Myocyte (in vitro differentiated cells): ENCODE results near the gene PAPSS2. TPM values are rescaled to one million over a fixed set of nuclear protein-coding genes. Genes with fewer than 3 reads are reported as not detected.
"Not testable (repeated sequence)": the region's sequence is repeated elsewhere in the genome, so short reads cannot be mapped to it uniquely, and the experiment has no call there.

Experiments used
- DNase-seq: peaks from one replicate; pipeline ENCODE4 v3.0.0-alpha.2; 2012; ENCODE audit warnings: low read depth
- total RNA-seq: library from RNA; depleted of rRNA; stranded (reverse); fragments of >200 nt; gene quantifications from 2 replicates; pipeline ENCODE4 v1.2.3, GENCODE V29; 2014

PAPSS2 gene
- total RNA-seq, 1 donor from 2014 or later = 8.3 TPM

DNA sequence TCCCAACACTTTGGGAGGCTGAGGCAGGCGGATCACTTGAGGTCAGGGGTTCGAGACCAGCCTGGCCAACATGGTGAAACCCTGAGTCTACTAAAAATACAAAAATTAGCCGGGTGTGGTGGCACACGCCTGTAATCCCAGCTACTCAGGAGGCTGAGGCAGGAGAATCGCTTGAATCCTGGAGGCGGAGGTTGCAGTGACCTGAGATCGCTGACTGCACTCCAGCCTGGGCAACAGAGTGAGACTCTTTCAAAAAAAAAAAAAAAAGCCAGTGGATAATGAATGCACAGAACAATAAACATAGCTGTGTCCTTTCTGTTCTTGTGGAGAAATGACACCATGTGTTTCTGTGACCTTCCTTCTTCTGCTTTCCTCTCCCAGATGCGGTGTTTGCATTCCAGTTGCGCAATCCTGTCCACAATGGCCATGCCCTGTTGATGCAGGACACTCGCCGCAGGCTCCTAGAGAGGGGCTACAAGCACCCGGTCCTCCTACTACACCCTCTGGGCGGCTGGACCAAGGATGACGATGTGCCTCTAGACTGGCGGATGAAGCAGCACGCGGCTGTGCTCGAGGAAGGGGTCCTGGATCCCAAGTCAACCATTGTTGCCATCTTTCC, 83.4 kb downstream of the PAPSS2 start:
- not testable (repeated sequence) for DNase-seq

DNA sequence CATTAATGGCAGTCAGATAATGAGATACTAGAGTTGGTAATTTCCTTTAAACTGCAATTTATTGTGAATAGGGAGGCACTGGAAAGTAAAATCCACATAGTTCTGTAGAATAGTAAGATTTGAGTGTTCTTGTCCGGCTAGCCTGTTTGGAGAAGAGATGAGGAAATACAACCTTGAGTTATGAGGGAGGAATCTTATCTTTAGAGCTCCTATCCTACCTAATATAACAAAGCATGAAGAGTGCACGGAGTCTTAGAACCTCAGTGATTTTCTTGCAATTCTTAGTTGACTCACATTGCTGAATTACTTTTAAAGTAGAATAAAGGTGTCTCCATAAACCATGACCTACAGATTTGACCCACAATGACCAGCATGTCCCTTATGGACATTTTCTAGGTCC, 84.9 kb downstream of the PAPSS2 start:
- DNase-seq = no peak

DNA sequence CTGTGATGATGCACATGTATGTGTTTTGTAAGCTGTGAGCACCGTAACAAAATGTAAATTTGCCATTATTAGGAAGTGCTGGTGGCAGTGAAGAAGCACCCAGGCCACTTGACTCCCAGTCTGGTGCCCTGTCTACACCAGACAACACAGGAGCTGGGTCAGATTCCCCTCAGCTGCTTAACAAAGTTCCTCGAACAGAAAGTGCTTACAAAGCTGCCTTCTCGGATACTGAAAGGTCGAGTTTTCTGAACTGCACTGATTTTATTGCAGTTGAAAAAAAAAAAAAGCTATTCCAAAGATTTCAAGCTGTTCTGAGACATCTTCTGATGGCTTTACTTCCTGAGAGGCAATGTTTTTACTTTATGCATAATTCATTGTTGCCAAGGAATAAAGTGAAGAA, 87.2 kb downstream of the PAPSS2 start:
- no peak for DNase-seq

- DNase-seq = not testable (repeated sequence)
Measured at GRCh38 chr10:87748244-87748643, 88.6 kb downstream of the PAPSS2 start.

- peak; percentile 41 for DNase-seq
Measured at GRCh38 chr10:87750001-87750671, 90.5 kb downstream of the PAPSS2 start.

DNA sequence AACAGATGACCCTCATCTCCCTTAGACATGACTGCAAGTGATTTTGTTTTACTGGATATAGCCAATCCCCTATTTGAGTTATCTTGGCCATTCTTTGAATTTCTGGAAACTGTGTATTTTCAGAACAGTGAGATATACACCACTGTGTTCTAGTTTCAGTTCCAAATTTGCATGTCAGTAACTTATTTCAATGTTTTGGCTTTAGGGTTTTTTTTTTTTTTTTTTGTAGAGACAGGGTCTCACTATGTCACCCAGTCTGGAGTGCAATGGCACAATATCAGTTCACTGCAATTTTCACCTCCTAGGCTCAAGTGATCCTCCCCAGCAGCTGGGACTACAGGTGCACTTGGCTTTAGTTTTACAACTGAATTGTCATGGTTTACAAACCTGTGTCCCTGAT, 91.1 kb downstream of the PAPSS2 start:
- DNase-seq = no peak

- no peak for DNase-seq
Measured at GRCh38 chr10:87751274-87751673, 91.6 kb downstream of the PAPSS2 start.

GRCh38 chr10:87752566-87752965, 92.9 kb downstream of the PAPSS2 start:
- peak; percentile 50 for DNase-seq

GRCh38 chr10:87753995-87754866, 94.6 kb downstream of the PAPSS2 start:
- DNase-seq = no peak

DNA sequence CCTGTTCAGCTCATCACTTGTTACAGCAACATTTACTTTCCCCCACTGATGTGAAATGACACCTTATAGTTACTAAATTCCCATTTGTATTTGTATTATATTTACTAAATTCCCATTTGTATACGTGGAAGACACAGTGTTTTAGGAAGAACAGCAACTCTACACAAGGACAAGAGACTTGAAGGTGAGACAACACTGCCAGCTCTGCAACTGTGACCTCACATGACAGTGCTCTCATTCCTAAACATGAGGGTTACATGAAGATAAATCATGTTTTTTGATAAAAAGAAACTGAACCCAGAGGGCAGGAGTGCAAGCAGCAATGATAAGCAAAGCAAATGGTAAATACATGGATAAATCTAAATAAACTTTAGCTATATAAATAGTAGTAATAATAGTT, 98.0 kb downstream of the PAPSS2 start:
- no peak for DNase-seq

- no peak for DNase-seq
Measured at GRCh38 chr10:87759551-87759950, 99.9 kb downstream of the PAPSS2 start.

GRCh38 chr10:87760195-87760905, 100.7 kb downstream of the PAPSS2 start:
- peak; percentile 10 for DNase-seq

- DNase-seq = no peak
Measured at GRCh38 chr10:87761153-87761552, 101.5 kb downstream of the PAPSS2 start.

DNA sequence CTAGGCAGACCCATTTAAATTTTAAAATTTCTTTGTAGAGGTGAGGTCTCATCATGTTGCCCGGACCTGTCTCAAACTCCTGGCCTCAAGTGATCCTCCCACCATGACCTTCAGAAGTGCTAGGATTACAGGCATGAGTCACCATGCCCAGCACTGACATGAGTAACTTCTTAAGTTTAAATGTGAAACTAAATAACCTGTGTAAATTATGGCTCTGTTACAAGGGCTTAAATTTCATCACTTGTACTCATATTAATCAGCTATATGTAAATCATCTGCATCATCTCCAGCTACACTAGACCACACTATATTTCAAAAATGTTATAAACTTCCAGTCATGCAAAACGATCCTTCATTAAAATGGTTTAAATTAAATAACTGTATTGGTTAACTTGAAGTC, 102.2 kb downstream of the PAPSS2 start:
- DNase-seq = peak; percentile 47

DNA sequence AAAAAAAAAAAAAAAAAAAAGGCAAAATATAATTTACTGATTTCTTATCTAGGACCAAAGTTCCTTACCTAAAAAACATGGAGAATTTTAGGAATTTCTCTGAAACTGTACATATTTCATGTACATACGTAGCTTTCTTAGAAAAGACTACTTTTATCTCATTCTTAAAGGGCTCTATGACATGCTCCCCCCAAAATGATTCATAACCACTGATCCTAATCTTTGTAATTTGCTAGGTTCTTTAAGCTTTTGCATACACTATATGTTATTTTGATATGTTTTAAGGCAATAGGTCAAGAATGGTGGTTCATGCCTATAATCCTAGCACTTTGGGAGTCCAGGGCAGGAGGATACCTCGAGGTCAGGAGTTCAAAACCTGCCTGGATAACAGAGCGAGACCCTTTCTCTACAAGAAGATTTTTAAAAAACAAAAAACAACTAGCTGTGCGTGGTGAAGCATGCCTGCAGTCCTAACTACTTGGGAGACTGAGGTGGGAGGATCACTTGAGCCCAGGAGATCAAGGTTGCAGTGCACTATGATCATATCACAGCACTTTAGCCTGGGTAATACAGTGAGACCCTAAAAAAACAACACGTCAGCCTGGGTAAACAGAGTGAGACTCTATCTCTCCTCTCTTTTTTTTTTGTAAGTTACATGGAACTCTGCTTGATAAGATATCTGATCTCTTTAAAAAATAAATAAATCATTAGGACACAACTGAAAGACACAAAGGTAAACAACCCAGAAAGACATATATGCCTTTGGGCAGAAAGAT, 103.6 kb downstream of the PAPSS2 start:
- DNase-seq = no peak

GRCh38 chr10:87764072-87764934, 104.6 kb downstream of the PAPSS2 start:
- DNase-seq = no peak

- DNase-seq = no peak
Measured at GRCh38 chr10:87765666-87766376, 106.1 kb downstream of the PAPSS2 start.

DNA sequence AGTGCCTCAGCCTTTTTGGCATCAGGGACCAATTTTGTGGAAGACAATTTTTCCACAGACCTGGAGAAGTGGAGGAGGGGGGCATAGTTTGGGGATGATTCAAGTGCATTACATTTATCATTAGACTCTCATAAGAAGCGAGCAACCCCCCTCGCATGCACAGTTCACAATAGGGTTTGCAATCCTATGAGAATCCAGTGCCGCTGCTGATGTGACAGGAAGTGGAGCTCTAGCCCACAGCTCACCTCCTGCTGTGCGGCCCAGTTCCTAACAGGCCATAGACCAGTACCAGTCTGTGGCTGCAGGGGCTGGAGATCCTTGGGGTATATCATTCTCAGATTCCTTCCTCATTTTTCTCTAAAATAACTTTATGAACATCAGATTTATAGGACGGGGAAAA, 107.6 kb downstream of the PAPSS2 start:
- no peak for DNase-seq

DNA sequence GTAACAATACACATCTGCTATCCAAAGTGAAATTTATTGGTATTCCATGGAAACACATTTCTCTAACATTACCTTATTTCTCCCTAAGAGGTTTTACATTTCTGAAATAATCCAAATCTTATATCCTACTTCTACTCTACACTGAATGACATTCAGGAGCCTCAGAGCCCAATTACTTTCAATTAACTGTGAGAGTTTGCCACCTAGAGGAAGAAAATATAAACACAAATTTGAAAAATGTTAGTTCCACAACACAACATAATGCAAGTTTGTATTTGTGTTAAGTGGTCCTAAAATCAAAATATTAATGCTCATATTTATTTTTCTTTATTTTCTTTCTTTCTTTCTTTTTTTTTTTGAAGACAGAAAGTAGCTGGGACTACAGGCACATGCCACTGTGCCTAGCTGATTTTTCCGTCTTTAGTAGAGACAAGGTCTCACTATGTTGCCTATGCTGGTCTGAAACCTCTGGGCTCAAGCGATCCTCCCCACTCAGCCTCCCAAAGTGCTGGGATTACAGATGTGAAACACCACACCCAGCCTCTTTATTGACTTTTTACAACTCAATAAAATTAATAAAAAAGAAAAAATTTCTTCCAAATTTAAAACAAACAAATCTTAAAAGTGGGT, 112.3 kb downstream of the PAPSS2 start:
- peak; percentile 47 for DNase-seq
